ENCODE measurements around the gene GLRA3. TPM values are rescaled to one million over a fixed set of nuclear protein-coding genes. Genes with fewer than 3 reads are reported as not detected.

GLRA3 gene
- total and polyA plus RNA-seq, 8 donors: 0.03 to 0.11 (median 0.04) TPM; not detected in 3

DNA sequence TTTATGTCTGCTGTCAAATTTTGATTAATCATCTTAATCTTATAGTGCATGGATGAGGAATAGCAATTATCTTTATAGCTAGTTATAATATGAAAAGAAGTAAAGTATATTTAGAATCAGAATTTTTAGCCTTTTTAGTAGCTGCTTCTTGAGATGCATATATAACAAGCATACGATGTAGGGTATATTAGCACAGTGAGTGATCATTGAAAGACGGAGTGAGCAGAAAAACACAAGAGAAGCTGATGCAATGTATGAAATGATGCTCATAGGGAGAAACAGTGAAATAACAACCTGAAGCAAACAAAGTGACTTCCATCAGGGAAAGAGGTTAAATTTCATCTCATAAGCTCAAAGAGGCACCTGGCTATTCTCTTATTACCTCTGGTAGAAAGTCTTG is 77.0 kb downstream of the GLRA3 start:
- no peak for ATAC-seq
- TF ChIP-seq, protein P1, sequence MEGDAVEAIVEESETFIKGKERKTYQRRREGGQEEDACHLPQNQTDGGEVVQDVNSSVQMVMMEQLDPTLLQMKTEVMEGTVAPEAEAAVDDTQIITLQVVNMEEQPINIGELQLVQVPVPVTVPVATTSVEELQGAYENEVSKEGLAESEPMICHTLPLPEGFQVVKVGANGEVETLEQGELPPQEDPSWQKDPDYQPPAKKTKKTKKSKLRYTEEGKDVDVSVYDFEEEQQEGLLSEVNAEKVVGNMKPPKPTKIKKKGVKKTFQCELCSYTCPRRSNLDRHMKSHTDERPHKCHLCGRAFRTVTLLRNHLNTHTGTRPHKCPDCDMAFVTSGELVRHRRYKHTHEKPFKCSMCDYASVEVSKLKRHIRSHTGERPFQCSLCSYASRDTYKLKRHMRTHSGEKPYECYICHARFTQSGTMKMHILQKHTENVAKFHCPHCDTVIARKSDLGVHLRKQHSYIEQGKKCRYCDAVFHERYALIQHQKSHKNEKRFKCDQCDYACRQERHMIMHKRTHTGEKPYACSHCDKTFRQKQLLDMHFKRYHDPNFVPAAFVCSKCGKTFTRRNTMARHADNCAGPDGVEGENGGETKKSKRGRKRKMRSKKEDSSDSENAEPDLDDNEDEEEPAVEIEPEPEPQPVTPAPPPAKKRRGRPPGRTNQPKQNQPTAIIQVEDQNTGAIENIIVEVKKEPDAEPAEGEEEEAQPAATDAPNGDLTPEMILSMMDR (IDR thresholded peaks at IDR 0.05): no peak
- Histone ChIP-seq H3K4me1 (no peaks in the 10 kb centered on the region), H3K36me3 (no peaks in the 10 kb centered on the region), H3K27me3 (no peaks in the 10 kb centered on the region), H3K4me3 (no peak overlapping the region), H3K27ac (no peak overlapping the region), H3K9me3 (no peaks in the 10 kb centered on the region)
- DNase-seq: no peak
- intact Hi-C loops (cut with DNase I): no loop called here

DNA sequence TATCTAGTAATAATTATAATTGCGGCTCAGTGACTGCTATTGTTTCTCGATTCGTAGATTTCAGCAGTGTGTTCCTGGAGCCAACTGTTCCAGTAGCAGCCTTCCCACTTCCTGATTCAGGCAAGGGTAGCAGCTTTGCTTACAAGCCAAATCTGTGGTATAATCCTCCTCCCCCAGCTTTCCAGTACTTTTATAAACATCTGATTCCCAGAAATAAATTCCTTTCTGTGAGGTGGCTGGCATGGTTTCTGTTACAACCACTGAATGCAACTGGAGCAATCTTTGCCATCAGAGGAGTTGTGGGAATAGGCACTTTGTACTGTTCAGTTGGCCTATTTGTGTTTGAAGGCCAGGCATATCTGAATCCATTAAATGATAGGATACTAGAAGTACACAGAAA is 80.0 kb downstream of the GLRA3 start:
- DNase-seq: no peak
- intact Hi-C loops (cut with DNase I): no loop called here
- H3K36me3 ChIP-seq: no peaks in the 10 kb centered on the region
- H3K4me3 ChIP-seq: no peak overlapping the region
- ATAC-seq: no peak
- no peak overlapping the region for H3K27ac ChIP-seq
- TF ChIP-seq, protein P1 (IDR thresholded peaks at IDR 0.05): no peak
- H3K27me3 ChIP-seq: no peaks in the 10 kb centered on the region
- H3K4me1 ChIP-seq: no peaks in the 10 kb centered on the region
- peaks cover 0 to 5% of the 10 kb centered on the region in 2 donors for H3K9me3 ChIP-seq

DNA sequence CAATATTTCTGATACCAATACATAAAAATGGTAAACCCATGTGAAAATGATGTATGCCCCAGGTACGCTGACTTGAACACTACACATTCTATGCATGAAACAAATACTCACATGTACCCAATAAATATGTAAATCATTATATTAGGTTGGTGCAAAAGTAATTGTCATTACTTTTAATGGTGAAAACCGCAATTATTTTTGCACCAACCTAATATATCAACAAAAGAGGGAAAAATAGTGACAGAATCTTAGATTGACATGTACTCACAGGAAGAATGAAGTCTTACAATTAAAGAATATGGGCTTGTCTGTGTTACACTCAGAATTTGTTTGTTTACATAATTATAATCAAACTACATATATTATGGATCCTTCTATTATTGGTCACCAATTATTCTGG is 82.3 kb downstream of the GLRA3 start:
- DNase-seq (no peak), ATAC-seq (no peak)
- TF ChIP-seq, protein P1 (IDR thresholded peaks at IDR 0.05): no peak
- no peaks in the 10 kb centered on the region for H3K4me1 ChIP-seq
- H3K27ac ChIP-seq: no peak overlapping the region
- no peaks in the 10 kb centered on the region for H3K27me3 ChIP-seq
- intact Hi-C loops (cut with DNase I): no loop called here
- H3K9me3 ChIP-seq: peaks cover 0 to 5% of the 10 kb centered on the region in 2 donors
- H3K4me3 ChIP-seq: no peak overlapping the region
- no peaks in the 10 kb centered on the region for H3K36me3 ChIP-seq

DNA sequence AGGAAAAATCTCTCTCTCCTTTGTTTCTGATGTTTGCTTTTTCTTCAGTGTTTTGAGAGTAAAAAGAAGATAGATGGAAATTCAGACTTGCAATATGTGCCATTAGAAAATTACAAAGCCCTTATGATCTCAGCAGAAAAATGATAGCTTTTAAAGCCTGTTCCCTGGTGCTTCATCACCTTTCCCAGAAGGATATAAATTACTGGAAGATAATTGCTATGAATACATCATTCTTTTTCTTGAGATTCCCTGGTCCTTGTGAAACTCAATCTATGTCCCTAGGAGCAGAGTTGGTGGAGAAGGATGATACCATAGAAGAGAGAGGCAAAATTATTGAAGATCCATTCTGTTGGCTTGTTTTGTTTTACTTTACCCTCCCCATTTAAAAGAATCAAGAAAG is 86.5 kb downstream of the GLRA3 start:
- Histone ChIP-seq H3K4me1 (no peaks in the 10 kb centered on the region), H3K27me3 (no peaks in the 10 kb centered on the region), H3K4me3 (no peak overlapping the region), H3K9me3 (peaks cover 0 to 5% of the 10 kb centered on the region in 2 donors), H3K36me3 (no peaks in the 10 kb centered on the region), H3K27ac (no peak overlapping the region)
- ATAC-seq (no peak), DNase-seq (no peak)
- intact Hi-C loops (cut with DNase I): no loop called here
- TF ChIP-seq, protein P1 (IDR thresholded peaks at IDR 0.05): no peak

DNA sequence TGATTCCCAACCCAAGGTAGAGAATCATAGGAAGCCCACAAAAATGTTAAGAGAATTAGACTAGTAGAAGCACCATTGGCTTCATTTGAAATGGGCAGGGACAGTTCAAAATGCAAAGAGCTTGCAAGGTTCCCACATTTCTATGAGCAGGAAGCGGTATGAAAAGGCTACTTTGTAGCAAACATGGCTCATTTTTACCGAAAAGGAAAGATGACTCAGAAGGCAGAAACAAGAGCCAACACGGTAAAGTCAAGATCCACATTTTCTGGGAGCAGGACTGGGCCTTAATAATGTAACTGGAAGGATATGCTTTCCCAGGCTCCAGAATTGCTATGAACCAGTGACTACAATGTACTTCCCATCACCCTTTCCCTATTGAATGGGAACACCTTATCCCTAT is 89.5 kb downstream of the GLRA3 start:
- ATAC-seq: no peak
- TF ChIP-seq, protein P1 (IDR thresholded peaks at IDR 0.05): no peak
- no peak overlapping the region for H3K4me3 ChIP-seq

More for the DNA sequence above, 89.5 kb downstream of the GLRA3 start:
- Histone ChIP-seq H3K27ac (no peak overlapping the region), H3K27me3 (no peaks in the 10 kb centered on the region), H3K4me1 (no peaks in the 10 kb centered on the region), H3K9me3 (no peaks in the 10 kb centered on the region), H3K36me3 (no peaks in the 10 kb centered on the region)
- intact Hi-C loops (cut with DNase I): no loop called here
- DNase-seq: no peak
